SK-N-SH (cell line): ENCODE data around the gene EIF4G1.

ENCODE experiments used
- CTCF ChIP-seq: fragments of 200-600 bp; sonication (generic); IDR thresholded peaks from 2 replicates; pipeline ENCODE4 v1.6.1; 2017; ENCODE audit warnings: antibody characterized with exemption, mild to moderate bottlenecking, moderate library complexity
- FOSL2 ChIP-seq: IDR thresholded peaks from 2 replicates; pipeline ENCODE4 v1.4.0; 2012; ENCODE audit warnings: low read depth, mild to moderate bottlenecking, moderate library complexity, borderline replicate concordance
- MXI1 ChIP-seq: IDR thresholded peaks from 2 replicates; pipeline ENCODE4 v1.6.1; 2012; ENCODE audit warnings: mild to moderate bottlenecking, low read depth, low read length, improper control_type of control experiment
- NFIC ChIP-seq: IDR thresholded peaks from 2 replicates; pipeline ENCODE4 v1.4.0; 2012; ENCODE audit warnings: borderline replicate concordance
- RAD21 ChIP-seq: IDR thresholded peaks from 2 replicates; pipeline ENCODE4 v1.6.1; 2012; ENCODE audit warnings: mild to moderate bottlenecking, low read length
- RFX5 ChIP-seq: IDR thresholded peaks from 2 replicates; pipeline ENCODE4 v1.6.1; 2012; ENCODE audit warnings: mild to moderate bottlenecking, improper control_type of control experiment, low read length
- RXRA ChIP-seq: IDR thresholded peaks from 2 replicates; pipeline ENCODE4 v1.4.0; 2012; ENCODE audit warnings: low read depth, mild to moderate bottlenecking, borderline replicate concordance
- TCF12 ChIP-seq: IDR thresholded peaks from 2 replicates; pipeline ENCODE4 v1.4.0; 2012
- YY1 ChIP-seq: IDR thresholded peaks from 2 replicates; pipeline ENCODE4 v1.4.0; 2012; ENCODE audit warnings: low read depth, mild to moderate bottlenecking

- TF ChIP-seq FOSL2 (no peak), RXRA (no peak), NFIC (no peak), TCF12 (no peak), RAD21 (no peak), CTCF (no peak), RFX5 (no peak), MXI1 (no peak), YY1 (no peak)
These were observed 12.8 kb downstream of the EIF4G1 start for GRCh38 chr3:184327171-184327570.
